A549 (cell line): ENCODE measurements around the gene ADGRD1. TPM values are rescaled to one million over a fixed set of nuclear protein-coding genes. Genes with fewer than 3 reads are reported as not detected.

Source experiments
- ATAC-seq, 2 experiments: fragments of 200-7000 bp in 1 of 2; fragments of >200 bp in 1 of 2; cut with Nextera tagmentation in 1 of 2; cut with Tn5 transposase in 1 of 2; 3 replicates each; pipeline versions ENCODE4 v1.8.0 to v1.9.1; 2018 to 2020; ENCODE audit warnings: mild to moderate bottlenecking in 1 of 2, moderate library complexity in 1 of 2
- CTCF ChIA-PET: fragments of 300-600 bp; sonication (Branson Sonifier 250); formaldehyde crosslinking; extraction: SDS; loops from one replicate; lab custom pipeline; 2021; ENCODE audit warnings: antibody characterized with exemption, inconsistent platforms; lab: Yijun Ruan, JAX
- POLR2A ChIA-PET: fragments of 350-600 bp; formaldehyde crosslinking; extraction: SDS; loops from one replicate; lab custom pipeline; 2021; ENCODE audit warnings: antibody characterized with exemption, inconsistent platforms; lab: Yijun Ruan, JAX
- DNase-seq, 2 experiments: peaks; one replicate each; pipeline versions ENCODE4 v3.0.0 to v3.0.0-alpha.2; 2011 to 2016; ENCODE audit warnings: low read depth in 1 of 2, low spot score in 1 of 2
- FAIRE-seq: peaks from 2 replicates; lab custom pipeline; 2011; peaks lifted over from hg19 to GRCh38; lab: Jason Lieb, UNC
- H3K27ac ChIP-seq, 2 experiments: fragments of >200 bp; sonication (Bioruptor Twin); formaldehyde crosslinking; 3 replicates each; pipeline ENCODE4 v1.5.1; 2016 to 2017
- H3K4me1 ChIP-seq: fragments of >200 bp; sonication (Bioruptor Twin); formaldehyde crosslinking; 3 replicates; pipeline ENCODE4 v1.6.1; 2016
- H3K4me2 ChIP-seq: fragments of >200 bp; sonication (Bioruptor Twin); formaldehyde crosslinking; 3 replicates; pipeline ENCODE4 v1.6.1; 2016
- H3K4me3 ChIP-seq: fragments of >200 bp; sonication (Bioruptor Twin); formaldehyde crosslinking; 3 replicates; pipeline ENCODE4 v1.5.1; 2016
- H3K9me3 ChIP-seq: fragments of >200 bp; sonication (Bioruptor Twin); formaldehyde crosslinking; 3 replicates; pipeline ENCODE4 v1.6.1; 2016
- CBX8 ChIP-seq: fragments of 200-600 bp; sonication (generic); IDR thresholded peaks from 2 replicates; pipeline ENCODE4 v1.6.1; 2016
- CEBPB ChIP-seq, 2 experiments: fragments of >200 bp in 1 of 2; sonication (Bioruptor Twin) in 1 of 2; formaldehyde crosslinking in 1 of 2; IDR thresholded peaks; 2 replicates each; pipeline ENCODE4 v1.6.1; 2012 to 2016
- CHD2 ChIP-seq: fragments of 150-350 bp; IDR thresholded peaks from 2 replicates; pipeline ENCODE4 v1.6.1; 2014; ENCODE audit warnings: low read length; ENCODE audit not compliant: partially characterized antibody
- EHF ChIP-seq: fragments of 250-450 bp; sonication (Bioruptor Pico); IDR thresholded peaks from 2 replicates; pipeline ENCODE4 v1.5.0; 2020; ENCODE audit warnings: mild to moderate bottlenecking
- FOSL2 ChIP-seq, 2 experiments: fragments of 450-650 bp in 1 of 2; fragments of >200 bp in 1 of 2; sonication (Bioruptor Twin) in 1 of 2; formaldehyde crosslinking; IDR thresholded peaks; 2 replicates each; pipeline versions ENCODE4 v1.5.0 to v1.6.1; 2016 to 2020; ENCODE audit warnings: mild to moderate bottlenecking in 1 of 2, moderate library complexity in 1 of 2
- GATA3 ChIP-seq: IDR thresholded peaks from 2 replicates; pipeline ENCODE4 v1.6.1; 2012; ENCODE audit warnings: borderline replicate concordance
- HDAC2 ChIP-seq: fragments of 200-600 bp; sonication (generic); IDR thresholded peaks from 2 replicates; pipeline ENCODE4 v1.6.1; 2016
- HES2 ChIP-seq: fragments of >200 bp; sonication (Bioruptor Twin); formaldehyde crosslinking; IDR thresholded peaks from 2 replicates; pipeline ENCODE4 v1.6.1; 2016
- HOXA7 ChIP-seq: fragments of 250-450 bp; sonication (Bioruptor Pico); IDR thresholded peaks from 2 replicates; pipeline ENCODE4 v1.5.0; 2020; ENCODE audit warnings: mild to moderate bottlenecking, moderate library complexity
- JUN ChIP-seq, 2 experiments: fragments of >200 bp; sonication (Bioruptor Twin); formaldehyde crosslinking; IDR thresholded peaks; 2 replicates in 1 of 2; 3 replicates in 1 of 2; pipeline ENCODE4 v1.6.1; 2016 to 2017
- KDM5A ChIP-seq: fragments of 200-600 bp; sonication (generic); IDR thresholded peaks from 2 replicates; pipeline ENCODE4 v1.6.1; 2016; ENCODE audit warnings: antibody characterized with exemption, mild to moderate bottlenecking
- MAZ ChIP-seq: fragments of 150-350 bp; IDR thresholded peaks from 2 replicates; pipeline ENCODE4 v1.6.1; 2014; ENCODE audit warnings: antibody characterized with exemption, low read depth, low read length, borderline replicate concordance
- MYC ChIP-seq: IDR thresholded peaks from 2 replicates; pipeline ENCODE4 v1.6.1; 2012; ENCODE audit warnings: mild to moderate bottlenecking, inconsistent platforms, low read length, improper control_type of control experiment, borderline replicate concordance
- NFE2L2 ChIP-seq: fragments of 150-350 bp; conservative IDR thresholded peaks from 2 replicates; pipeline ENCODE4 v1.6.1; 2014; ENCODE audit warnings: low read length
- NPAS2 ChIP-seq: fragments of 250-450 bp; sonication (Bioruptor Pico); IDR thresholded peaks from 2 replicates; pipeline ENCODE4 v1.8.0; 2022; ENCODE audit warnings: mild to moderate bottlenecking, moderate library complexity, borderline replicate concordance
- POLR2AphosphoS2 ChIP-seq: conservative IDR thresholded peaks from 2 replicates; pipeline ENCODE4 v1.6.1; 2012; ENCODE audit warnings: low read length, improper control_type of control experiment, inconsistent platforms
- SREBF2 ChIP-seq: fragments of 450-650 bp; IDR thresholded peaks from 2 replicates; pipeline ENCODE4 v1.6.1; 2014; ENCODE audit warnings: mild to moderate bottlenecking, moderate library complexity
- TP53 ChIP-seq: fragments of 250-450 bp; sonication (Bioruptor Pico); IDR thresholded peaks from 2 replicates; pipeline ENCODE4 v1.5.0; 2021; ENCODE audit warnings: mild to moderate bottlenecking, moderate library complexity
- ZFP36 ChIP-seq: fragments of 450-650 bp; IDR thresholded peaks from 2 replicates; pipeline ENCODE4 v1.6.1; 2014; ENCODE audit warnings: borderline replicate concordance; ENCODE audit not compliant: partially characterized antibody
- WGBS: methylation state at CpG from one replicate; pipeline ENCODE4 v1.1.6; 2017; ENCODE audit errors: missing lambda C conversion rate; 5-methylcytosine and 5-hydroxymethylcytosine counted together
- polyA plus RNA-seq, 4 experiments: library from polyadenylated mRNA; depleted of rRNA in 3 of 4; stranded (reverse); fragments of >200 nt; fragmentation: RNase III in 1 of 4; extraction: RNeasy Plus Mini Kit Qiagen cat#74134 plus additional on column Dnase treatment in 1 of 4; gene quantifications; 2 replicates in 3 of 4; 3 replicates in 1 of 4; pipeline ENCODE4 v1.2.3, GENCODE V29; 2011 to 2017
- TF ChIP-seq, protein P1 (sequence below): fragments of 200-600 bp; sonication (generic); IDR thresholded peaks from 2 replicates; pipeline ENCODE4 v1.6.1; 2016; ENCODE audit warnings: antibody characterized with exemption, mild to moderate bottlenecking, moderate library complexity
- TF ChIP-seq, protein P2 (sequence below): IDR thresholded peaks from 2 replicates; pipeline ENCODE4 v1.6.1; 2012
- TF ChIP-seq, protein P3 (sequence below): fragments of 250-450 bp; sonication (Bioruptor Pico); IDR thresholded peaks from 2 replicates; pipeline ENCODE4 v1.5.0; 2021; ENCODE audit warnings: mild to moderate bottlenecking, moderate library complexity, borderline replicate concordance
- TF ChIP-seq, protein P4 (sequence below): fragments of 450-650 bp; IDR thresholded peaks from 2 replicates; pipeline ENCODE4 v1.6.1; 2014; ENCODE audit warnings: antibody characterized with exemption
- TF ChIP-seq, protein P5 (sequence below): IDR thresholded peaks from 2 replicates; pipeline ENCODE4 v1.6.1; 2012; ENCODE audit warnings: low read depth, borderline replicate concordance

The ADGRD1 gene
- polyA plus RNA-seq, 2 of the 4 experiments (the other 2 are of a cell fraction): 0.36 to 1.5 TPM

GRCh38 chr12:131155131-131155530 lies 201.4 kb downstream of the ADGRD1 start:
- no peak overlapping the region for H3K4me3 ChIP-seq
- no peak for ATAC-seq
- TF ChIP-seq MYC (no peak), HOXA7 (CRISPR knock-in tag) (no peak), FOSL2 (IDR thresholded peaks at IDR 0.05) (no peak), FOSL2 (CRISPR knock-in tag; IDR thresholded peaks at IDR 0.05) (no peak), ZFP36 (no peak), CHD2 (no peak), CBX8 (no peak), TP53 (CRISPR knock-in tag) (no peak), POLR2AphosphoS2 (no peak), KDM5A (no peak)
- TF ChIP-seq, protein P1, sequence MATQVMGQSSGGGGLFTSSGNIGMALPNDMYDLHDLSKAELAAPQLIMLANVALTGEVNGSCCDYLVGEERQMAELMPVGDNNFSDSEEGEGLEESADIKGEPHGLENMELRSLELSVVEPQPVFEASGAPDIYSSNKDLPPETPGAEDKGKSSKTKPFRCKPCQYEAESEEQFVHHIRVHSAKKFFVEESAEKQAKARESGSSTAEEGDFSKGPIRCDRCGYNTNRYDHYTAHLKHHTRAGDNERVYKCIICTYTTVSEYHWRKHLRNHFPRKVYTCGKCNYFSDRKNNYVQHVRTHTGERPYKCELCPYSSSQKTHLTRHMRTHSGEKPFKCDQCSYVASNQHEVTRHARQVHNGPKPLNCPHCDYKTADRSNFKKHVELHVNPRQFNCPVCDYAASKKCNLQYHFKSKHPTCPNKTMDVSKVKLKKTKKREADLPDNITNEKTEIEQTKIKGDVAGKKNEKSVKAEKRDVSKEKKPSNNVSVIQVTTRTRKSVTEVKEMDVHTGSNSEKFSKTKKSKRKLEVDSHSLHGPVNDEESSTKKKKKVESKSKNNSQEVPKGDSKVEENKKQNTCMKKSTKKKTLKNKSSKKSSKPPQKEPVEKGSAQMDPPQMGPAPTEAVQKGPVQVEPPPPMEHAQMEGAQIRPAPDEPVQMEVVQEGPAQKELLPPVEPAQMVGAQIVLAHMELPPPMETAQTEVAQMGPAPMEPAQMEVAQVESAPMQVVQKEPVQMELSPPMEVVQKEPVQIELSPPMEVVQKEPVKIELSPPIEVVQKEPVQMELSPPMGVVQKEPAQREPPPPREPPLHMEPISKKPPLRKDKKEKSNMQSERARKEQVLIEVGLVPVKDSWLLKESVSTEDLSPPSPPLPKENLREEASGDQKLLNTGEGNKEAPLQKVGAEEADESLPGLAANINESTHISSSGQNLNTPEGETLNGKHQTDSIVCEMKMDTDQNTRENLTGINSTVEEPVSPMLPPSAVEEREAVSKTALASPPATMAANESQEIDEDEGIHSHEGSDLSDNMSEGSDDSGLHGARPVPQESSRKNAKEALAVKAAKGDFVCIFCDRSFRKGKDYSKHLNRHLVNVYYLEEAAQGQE: no peak
- TF ChIP-seq, protein P2, sequence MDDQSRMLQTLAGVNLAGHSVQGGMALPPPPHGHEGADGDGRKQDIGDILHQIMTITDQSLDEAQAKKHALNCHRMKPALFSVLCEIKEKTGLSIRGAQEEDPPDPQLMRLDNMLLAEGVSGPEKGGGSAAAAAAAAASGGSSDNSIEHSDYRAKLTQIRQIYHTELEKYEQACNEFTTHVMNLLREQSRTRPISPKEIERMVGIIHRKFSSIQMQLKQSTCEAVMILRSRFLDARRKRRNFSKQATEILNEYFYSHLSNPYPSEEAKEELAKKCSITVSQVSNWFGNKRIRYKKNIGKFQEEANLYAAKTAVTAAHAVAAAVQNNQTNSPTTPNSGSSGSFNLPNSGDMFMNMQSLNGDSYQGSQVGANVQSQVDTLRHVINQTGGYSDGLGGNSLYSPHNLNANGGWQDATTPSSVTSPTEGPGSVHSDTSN: no peak
- TF ChIP-seq, protein P3, sequence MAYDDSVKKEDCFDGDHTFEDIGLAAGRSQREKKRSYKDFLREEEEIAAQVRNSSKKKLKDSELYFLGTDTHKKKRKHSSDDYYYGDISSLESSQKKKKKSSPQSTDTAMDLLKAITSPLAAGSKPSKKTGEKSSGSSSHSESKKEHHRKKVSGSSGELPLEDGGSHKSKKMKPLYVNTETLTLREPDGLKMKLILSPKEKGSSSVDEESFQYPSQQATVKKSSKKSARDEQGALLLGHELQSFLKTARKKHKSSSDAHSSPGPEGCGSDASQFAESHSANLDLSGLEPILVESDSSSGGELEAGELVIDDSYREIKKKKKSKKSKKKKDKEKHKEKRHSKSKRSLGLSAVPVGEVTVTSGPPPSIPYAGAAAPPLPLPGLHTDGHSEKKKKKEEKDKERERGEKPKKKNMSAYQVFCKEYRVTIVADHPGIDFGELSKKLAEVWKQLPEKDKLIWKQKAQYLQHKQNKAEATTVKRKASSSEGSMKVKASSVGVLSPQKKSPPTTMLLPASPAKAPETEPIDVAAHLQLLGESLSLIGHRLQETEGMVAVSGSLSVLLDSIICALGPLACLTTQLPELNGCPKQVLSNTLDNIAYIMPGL (CRISPR knock-in tag): no peak
- TF ChIP-seq, all 56 proteins: peak for 0
- DNase-seq (no peak), FAIRE-seq (no peak)
- H3K9me3 ChIP-seq: peaks cover 2% of the 10 kb centered on the region; the same call in 1 of the 3 replicates
- H3K27ac ChIP-seq: no peak overlapping the region
- 76% methylated on average over 6 of the region's 6 CpGs for WGBS
- ChIA-PET CTCF (no interaction called here), POLR2A (no interaction called here)
- H3K4me1 ChIP-seq: no peaks in the 10 kb centered on the region
- H3K4me2 ChIP-seq: no peak overlapping the region

- no peak overlapping the region for H3K4me2 ChIP-seq
- no peak for DNase-seq
- POLR2A ChIA-PET: no interaction called here
- no peak overlapping the region for H3K27ac ChIP-seq
- FAIRE-seq: no peak
- CTCF ChIA-PET: interaction anchor here (2.1 kb wide), 1 partner anchor 53 kb away, joined by 6 read pairs; no protein-coding TSS in a partner anchor
- no peak overlapping the region for H3K4me3 ChIP-seq
- 65% methylated on average over 4 of the region's 4 CpGs for WGBS
- no peak for ATAC-seq
- no peaks in the 10 kb centered on the region for H3K4me1 ChIP-seq
- TF ChIP-seq KDM5A (no peak), NPAS2 (CRISPR knock-in tag) (no peak), CHD2 (no peak), MAZ (no peak), JUN (IDR thresholded peaks at IDR 0.05) (no peak), CEBPB (IDR thresholded peaks at IDR 0.05) (no peak), SREBF2 (no peak), GATA3 (no peak), HES2 (no peak), HDAC2 (no peak), EHF (CRISPR knock-in tag) (no peak), NFE2L2 (no peak), MYC (no peak)
- TF ChIP-seq, protein P4, sequence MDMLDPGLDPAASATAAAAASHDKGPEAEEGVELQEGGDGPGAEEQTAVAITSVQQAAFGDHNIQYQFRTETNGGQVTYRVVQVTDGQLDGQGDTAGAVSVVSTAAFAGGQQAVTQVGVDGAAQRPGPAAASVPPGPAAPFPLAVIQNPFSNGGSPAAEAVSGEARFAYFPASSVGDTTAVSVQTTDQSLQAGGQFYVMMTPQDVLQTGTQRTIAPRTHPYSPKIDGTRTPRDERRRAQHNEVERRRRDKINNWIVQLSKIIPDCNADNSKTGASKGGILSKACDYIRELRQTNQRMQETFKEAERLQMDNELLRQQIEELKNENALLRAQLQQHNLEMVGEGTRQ: no peak
- TF ChIP-seq, protein P5, sequence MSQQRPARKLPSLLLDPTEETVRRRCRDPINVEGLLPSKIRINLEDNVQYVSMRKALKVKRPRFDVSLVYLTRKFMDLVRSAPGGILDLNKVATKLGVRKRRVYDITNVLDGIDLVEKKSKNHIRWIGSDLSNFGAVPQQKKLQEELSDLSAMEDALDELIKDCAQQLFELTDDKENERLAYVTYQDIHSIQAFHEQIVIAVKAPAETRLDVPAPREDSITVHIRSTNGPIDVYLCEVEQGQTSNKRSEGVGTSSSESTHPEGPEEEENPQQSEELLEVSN: no peak
- H3K9me3 ChIP-seq: no peaks in the 10 kb centered on the region
Measured at GRCh38 chr12:131157743-131158142, 204.0 kb downstream of the ADGRD1 start.
